ENCODE results near the gene WNT8B.

GRCh38 chr10:100509241-100509840 lies 46.5 kb downstream of the WNT8B start:
- TF ChIP-seq CTCF (conservative IDR thresholded peaks at IDR 0.05 in 1 of 2, IDR thresholded peaks at IDR 0.05 in 1 of 2; ENCODE audit: extremely low read depth in 1 of 2, insufficient read depth in 1 of 2, low read depth in 1 of 2, low read length in 2 of 2) = no peak
- TF ChIP-seq EZH2 (IDR thresholded peaks at IDR 0.05; ENCODE audit: borderline replicate concordance, low read length) = no peak

Measured in mammary epithelial cell (primary cell).